GM13976 (cell line): Measurements from ENCODE around the gene NIM1K.
A peak's percentile ranks its signal among the peaks of the same experiment; 100 is the strongest.

Experiments used
- DNase-seq: peaks from one replicate; pipeline ENCODE4 v3.0.0; 2012; ENCODE audit warnings: low spot score
- in situ Hi-C: fragments of 300-500 bp; cut with MboI; formaldehyde crosslinking; loops from one replicate; pipeline ENCODE4 v1.12.0; 2022; ENCODE audit warnings: low sequenced_read_pairs, mixed read lengths, inconsistent platforms; ENCODE audit not compliant: unreplicated experiment
- TF ChIP-seq, protein P1 (sequence below): IDR thresholded peaks from 2 replicates; pipeline ENCODE4 v1.5.1; 2012; ENCODE audit warnings: borderline replicate concordance, mild to moderate bottlenecking; ENCODE audit not compliant: insufficient read depth; ENCODE audit errors: extremely low read depth, missing control alignments, control extremely low read depth

NIM1K gene

DNA sequence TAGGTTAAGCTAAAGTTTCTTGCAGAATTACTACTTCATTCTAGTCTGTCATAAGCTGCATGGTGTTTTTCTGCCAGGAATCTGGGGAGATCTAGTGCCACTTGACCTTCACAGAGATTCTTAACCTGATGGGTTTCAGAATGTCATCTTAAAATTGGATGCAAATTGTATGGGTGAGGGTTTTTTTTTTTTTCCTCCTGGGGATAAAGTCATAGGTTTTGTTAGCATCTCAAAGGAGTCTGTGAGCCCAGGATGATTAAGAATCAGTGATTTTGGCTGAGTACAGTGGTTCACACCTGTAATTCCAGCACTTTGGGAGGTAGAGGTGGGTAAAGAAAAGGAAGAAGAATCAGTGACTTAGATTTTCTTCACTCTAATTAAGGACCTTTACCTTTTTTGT is 51.2 kb downstream of the NIM1K start:
- TF ChIP-seq, protein P1, sequence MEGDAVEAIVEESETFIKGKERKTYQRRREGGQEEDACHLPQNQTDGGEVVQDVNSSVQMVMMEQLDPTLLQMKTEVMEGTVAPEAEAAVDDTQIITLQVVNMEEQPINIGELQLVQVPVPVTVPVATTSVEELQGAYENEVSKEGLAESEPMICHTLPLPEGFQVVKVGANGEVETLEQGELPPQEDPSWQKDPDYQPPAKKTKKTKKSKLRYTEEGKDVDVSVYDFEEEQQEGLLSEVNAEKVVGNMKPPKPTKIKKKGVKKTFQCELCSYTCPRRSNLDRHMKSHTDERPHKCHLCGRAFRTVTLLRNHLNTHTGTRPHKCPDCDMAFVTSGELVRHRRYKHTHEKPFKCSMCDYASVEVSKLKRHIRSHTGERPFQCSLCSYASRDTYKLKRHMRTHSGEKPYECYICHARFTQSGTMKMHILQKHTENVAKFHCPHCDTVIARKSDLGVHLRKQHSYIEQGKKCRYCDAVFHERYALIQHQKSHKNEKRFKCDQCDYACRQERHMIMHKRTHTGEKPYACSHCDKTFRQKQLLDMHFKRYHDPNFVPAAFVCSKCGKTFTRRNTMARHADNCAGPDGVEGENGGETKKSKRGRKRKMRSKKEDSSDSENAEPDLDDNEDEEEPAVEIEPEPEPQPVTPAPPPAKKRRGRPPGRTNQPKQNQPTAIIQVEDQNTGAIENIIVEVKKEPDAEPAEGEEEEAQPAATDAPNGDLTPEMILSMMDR, result no peak
- DNase-seq, result no peak
- in situ Hi-C loops, result no loop called here

DNA sequence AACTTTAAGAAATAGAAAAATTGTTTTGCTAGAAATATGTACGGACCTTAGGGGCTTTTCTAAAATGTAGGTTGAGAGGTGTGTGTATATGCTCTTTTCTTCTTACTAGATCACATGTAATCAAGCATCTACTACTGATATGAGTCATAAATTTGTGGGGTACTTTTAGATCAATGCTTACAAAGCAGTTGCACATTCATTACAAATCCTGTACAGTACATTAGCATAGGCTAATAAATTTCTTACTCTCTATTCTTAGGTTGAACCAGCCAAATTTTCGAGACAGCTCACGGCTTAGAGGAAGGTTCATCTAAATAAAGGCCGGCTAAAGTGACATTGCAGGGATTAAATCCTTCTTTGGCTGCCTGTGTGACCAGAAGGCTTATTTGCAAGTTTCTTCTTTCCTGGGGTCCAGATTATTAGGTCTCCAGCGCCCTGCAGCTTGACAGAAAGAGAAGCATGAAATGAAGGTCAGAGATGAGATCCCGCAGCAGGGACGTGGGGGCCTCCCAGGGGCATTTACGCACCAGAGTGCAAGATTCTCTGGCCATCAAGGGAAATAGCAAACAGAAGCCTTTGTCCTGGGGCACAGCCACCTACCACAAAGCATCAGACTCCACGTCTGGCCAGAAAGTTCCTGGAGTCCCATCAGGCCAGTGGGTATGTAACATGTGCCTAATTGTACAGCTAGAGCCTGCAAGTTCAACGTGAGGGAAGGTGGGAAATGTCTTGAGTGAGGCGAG is 53.0 kb downstream of the NIM1K start:
- DNase-seq, result peak; percentile 68
- in situ Hi-C loops, result no loop called here
- TF ChIP-seq, protein P1, result no peak

DNA sequence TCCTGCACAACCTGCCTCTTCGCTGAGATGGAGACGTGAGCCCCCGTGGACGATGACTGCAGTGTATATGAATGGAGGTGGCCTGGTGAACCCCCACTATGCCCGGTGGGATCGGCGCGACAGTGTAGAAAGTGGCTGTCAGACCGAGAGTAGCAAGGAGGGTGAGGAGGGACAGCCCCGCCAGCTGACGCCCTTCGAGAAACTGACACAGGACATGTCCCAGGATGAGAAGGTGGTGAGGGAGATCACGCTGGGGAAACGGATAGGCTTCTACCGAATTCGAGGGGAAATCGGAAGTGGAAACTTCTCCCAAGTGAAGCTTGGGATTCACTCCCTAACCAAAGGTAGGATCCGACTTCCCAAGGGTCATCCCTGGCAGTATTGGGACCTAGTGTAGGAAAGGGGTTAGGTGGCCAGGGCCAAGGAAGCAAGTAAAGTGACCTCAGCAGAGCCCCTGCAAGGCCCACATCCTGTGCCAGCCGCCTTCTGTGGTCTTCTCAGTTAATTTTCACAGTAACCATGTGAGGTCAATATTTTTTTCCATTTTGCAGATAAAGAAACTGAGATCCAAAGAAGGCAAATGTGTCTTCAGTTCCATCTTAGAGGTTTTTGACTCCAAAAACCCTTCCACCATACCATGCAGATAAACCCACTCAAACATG is 53.8 kb downstream of the NIM1K start:
- DNase-seq, result peak; percentile 45
- TF ChIP-seq, protein P1, result no peak
- in situ Hi-C loops, result no loop called here

DNA sequence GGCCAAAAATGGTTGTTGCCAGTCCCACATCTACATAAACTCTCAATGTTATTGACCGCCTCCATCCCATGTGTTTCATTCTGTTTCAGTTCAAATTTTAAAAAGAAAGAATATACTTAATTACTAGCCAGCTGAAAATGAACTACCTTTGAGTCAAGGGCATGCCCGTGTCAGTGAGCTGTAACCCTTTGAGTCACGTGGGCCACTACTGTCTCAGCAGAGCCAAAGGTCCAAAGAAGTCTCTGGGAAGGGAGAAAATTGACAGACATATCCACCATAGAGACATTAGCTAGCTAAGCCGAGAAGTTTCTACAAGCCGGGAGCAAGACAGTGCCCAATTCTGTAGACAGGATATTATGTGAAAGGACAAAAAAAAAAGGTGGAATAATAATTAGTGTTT is 59.7 kb downstream of the NIM1K start:
- TF ChIP-seq, protein P1, result no peak
- DNase-seq, result no peak
- in situ Hi-C loops, result no loop called here

DNA sequence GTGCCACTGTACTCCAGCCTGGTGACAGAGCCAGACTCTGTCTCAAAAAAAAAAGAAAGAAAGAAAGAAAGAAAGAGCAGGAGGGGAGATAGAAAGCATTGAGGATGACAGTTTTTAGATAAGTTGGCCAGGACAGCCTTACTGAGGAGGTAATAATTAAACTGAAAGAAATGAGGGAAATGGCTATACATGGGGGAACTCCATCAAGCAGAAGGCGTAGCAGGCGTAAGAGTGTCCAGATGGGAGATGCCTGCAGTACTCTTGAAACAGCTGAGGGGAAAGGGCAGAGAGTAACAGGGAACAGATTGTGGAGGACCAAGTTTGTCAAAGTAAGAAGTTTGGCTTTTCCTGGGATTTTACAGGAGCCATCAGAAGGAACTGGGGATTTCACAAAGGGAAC is 63.7 kb downstream of the NIM1K start:
- TF ChIP-seq, protein P1, result no peak
- in situ Hi-C loops, result no loop called here
- no peak for DNase-seq

DNA sequence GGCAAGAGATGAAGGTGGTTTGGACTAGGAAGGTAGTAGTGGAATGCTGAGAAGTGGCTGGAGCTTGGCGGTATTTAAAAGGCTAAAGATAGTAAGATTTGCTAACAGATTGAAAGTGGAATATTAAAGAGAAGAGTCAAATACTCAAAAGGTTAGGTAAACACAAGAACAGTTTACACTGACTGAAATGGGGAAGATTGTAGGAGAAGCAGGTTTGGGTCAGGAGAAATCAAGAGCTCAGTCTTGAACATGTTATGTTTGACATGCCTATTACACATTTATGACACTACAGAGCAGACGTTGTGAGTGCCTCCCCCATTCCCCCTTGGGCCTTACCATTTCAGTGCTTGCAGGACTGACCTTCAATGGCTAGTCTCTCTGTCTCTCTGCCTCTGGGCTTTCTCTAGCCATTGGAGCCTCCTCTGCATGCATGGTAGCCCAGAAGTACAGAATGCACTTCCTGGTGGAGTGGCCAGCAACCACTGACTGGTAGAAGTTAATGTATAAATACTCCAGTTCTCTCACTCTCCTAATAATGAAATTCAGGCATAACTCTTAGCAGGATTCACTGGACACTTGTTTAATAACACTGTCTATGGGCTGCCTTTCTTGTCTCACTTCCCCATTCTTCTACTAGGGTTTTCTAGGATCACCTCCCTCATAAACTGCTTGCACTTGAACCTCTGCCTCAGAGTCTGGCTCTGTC is 64.4 kb downstream of the NIM1K start:
- TF ChIP-seq, protein P1, result no peak
- in situ Hi-C loops, result no loop called here
- DNase-seq, result no peak
